Fibroblast of pulmonary artery (primary cell): ENCODE data around the gene SRCIN1.

Source experiments
- DNase-seq: peaks from one replicate; pipeline ENCODE4 v3.0.0-alpha.2; 2010; ENCODE audit warnings: low read depth
- H3K4me3 ChIP-seq: replicated peaks from 2 replicates; pipeline ENCODE4 v1.5.1; 2011; ENCODE audit warnings: low read depth, mild to moderate bottlenecking, control low read depth, low read length, moderate library complexity
- CTCF ChIP-seq: IDR thresholded peaks from 2 replicates; pipeline ENCODE4 v1.5.1; 2011; ENCODE audit warnings: mild to moderate bottlenecking, control low read depth, low read length, inconsistent platforms; ENCODE audit errors: missing control alignments

Gene SRCIN1

GRCh38 chr17:38512473-38513058, 93.2 kb downstream of the SRCIN1 start:
- no peak for DNase-seq
- no peak overlapping the region for H3K4me3 ChIP-seq
- no peak for TF ChIP-seq CTCF

- no peak overlapping the region for H3K4me3 ChIP-seq
- TF ChIP-seq CTCF = no peak
- peak; percentile 48 for DNase-seq
These were observed 94.3 kb downstream of the SRCIN1 start for GRCh38 chr17:38511150-38512108.

GRCh38 chr17:38510421-38511149, 95.2 kb downstream of the SRCIN1 start:
- TF ChIP-seq CTCF = no peak
- peak; percentile 41 for DNase-seq
- no peak overlapping the region for H3K4me3 ChIP-seq

- H3K4me3 ChIP-seq = peak overlapping the region; percentile 10
- TF ChIP-seq CTCF = no peak
- DNase-seq = peak; percentile 25
These were observed 95.9 kb downstream of the SRCIN1 start for GRCh38 chr17:38509772-38510420.

GRCh38 chr17:38508954-38509771, 96.6 kb downstream of the SRCIN1 start:
- TF ChIP-seq CTCF = peak; percentile 82
- DNase-seq = peak; percentile 91

GRCh38 chr17:38508570-38508950, 97.2 kb downstream of the SRCIN1 start:
- no peak for DNase-seq
- TF ChIP-seq CTCF = no peak
- H3K4me3 ChIP-seq = no peak overlapping the region

More at GRCh38 chr17:38508954-38509771, 96.6 kb downstream of the SRCIN1 start:
- peak overlapping the region; percentile 10 for H3K4me3 ChIP-seq
